ENCODE data around the gene DIRAS1.
"Not testable (repeated sequence)": the region's sequence is repeated elsewhere in the genome, so short reads cannot be mapped to it uniquely, and the experiment has no call there.

Gene DIRAS1

DNA sequence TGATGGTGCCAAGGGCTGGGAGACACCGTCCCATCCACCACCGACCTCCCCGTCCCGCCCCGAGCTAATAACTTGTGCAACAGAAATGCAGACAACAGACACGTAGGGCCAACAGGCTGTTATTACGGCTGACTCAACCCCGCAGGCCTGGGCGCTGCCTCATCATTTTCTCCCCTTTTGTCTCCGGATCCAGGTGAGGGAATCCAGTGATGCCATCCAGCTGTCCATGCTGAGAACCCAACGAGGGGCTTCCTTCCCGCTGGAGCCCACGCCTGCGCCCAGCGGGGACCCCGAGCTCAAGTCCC, 6.4 kb upstream of the DIRAS1 start:
- no peak for DNase-seq (ENCODE audit: low read depth in 2 of 2)

DNA sequence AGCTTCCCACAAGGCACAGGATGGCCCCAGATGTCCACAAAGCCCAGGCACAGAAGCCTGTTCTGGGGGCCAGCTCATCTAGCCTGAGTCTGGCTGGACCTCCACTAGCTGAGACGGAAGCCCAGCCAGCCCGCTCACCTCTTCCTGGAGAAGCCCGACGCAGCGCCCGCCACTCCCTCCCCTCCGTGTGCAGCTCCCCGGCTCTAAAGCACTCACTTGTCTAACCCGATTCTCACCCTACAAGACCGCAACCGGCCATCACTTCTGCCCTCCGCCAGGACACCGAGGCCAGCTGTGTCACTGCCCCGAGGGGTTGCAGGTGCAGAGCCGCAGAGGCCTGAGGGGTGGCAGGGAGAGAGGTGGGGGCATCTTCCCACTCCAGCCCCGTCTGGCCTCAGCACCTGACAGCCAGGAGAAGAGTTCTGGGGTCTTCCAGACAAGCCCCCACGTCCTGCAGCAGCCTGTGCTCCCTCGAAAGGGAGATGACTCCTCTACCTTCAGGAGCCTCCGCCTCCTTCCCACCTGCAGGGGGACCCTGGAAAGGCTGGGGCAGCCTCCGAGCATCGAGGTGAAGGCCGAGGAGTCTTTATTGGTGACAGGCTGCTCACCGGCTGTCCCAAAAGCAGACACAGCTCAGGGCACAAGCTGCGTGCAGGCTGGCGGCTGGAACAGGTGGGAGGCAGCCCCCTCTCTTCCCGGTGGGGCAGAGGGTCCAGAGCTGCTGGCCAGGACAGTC, 5.9 kb upstream of the DIRAS1 start:
- DNase-seq (ENCODE audit: low read depth in 2 of 2), result no peak

DNA sequence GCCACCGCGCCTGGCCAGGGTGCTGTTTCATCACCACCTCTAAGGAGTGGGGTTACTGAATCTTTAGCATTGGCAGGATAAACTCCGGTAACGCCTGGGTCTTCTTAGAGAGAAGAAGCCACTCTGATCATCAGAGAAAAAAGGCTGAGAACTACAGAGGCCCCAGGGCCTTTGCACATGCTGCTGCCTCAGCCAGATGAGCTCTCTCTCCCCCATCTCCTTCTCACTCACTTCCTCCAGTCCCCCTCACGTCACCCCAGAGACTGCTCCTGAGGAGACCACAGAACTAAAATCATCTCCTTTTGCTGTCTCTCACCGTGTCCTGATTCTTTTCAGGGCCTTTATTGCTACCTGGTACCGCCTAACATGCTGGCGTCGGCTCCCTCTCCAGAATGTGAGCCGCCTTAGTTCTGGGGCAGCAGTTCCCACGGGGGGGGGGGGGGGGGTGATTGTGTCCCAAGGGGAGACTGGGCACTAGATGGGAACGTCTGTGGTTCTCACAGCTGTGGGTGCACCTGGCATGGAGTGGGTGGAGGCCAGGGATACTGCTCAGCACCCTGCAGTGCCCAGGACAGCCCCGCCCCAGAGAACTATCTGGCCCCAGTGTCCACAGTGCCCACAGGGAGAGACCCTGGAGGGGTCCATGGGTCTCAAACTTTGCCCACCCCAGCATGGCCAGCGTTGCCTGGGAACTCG, 5.1 kb upstream of the DIRAS1 start:
- DNase-seq (ENCODE audit: low read depth in 2 of 2), result no peak

DNA sequence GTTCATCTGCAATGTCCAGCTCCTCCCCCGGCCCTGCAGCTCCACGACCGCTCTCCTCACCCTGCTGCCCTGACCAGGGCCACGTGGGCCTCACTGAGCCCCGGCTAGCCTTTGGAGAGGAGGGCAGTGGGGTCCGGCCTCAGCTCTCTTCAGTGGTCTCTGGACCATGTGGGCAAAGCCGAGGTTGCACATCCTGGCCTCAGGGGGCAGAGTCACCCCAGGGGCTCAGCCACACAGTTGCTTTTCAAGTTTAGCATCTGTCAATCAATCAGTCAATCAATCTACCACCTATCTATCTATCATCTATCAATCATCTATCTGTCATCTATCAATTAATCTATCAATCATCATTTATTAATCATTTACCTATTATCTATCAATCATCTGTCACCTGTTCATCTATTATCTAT, 3.0 kb upstream of the DIRAS1 start:
- DNase-seq (ENCODE audit: low read depth in 2 of 2), result no peak

DNA sequence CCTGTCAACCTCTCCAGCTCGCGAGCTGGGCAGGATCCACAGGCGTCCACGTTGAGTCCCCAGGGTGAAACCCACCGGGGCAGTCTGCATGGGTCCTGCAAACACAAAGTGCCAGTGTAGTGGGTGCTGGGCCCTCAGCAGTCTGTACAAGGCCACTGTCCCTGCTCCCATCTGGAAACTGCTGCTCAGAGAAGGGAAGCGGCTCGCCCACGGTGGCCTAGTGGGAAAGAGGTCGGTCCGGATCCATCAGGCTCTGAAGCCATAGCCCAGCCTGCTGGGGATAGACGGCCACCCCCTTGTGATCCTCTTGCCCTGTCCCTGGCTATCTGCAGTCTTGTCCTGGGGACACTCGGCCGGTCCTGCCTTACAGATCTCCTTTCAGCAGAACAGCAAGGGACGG, 2.6 kb upstream of the DIRAS1 start:
- no peak for DNase-seq (ENCODE audit: low read depth in 2 of 2)

DNA sequence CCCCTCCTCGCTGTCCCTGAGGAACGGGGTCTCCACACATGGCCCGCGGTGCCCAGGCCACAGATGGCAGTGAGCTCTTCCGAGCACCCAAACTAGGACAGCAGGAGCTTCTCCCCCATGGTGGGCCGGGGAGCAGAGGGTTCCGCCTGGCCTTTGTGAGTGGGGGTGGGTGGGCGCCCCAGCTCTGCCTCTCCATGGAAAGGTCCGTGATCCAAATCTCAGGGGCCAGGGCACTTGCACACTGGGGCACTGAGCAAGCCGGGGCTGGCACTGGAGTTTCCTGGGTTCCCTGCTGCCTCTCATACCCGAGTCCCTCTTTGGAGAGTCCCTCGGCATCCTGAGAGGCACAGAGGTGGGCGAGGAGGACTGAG, 2.2 kb upstream of the DIRAS1 start:
- DNase-seq (ENCODE audit: low read depth in 2 of 2), result no peak

DNA sequence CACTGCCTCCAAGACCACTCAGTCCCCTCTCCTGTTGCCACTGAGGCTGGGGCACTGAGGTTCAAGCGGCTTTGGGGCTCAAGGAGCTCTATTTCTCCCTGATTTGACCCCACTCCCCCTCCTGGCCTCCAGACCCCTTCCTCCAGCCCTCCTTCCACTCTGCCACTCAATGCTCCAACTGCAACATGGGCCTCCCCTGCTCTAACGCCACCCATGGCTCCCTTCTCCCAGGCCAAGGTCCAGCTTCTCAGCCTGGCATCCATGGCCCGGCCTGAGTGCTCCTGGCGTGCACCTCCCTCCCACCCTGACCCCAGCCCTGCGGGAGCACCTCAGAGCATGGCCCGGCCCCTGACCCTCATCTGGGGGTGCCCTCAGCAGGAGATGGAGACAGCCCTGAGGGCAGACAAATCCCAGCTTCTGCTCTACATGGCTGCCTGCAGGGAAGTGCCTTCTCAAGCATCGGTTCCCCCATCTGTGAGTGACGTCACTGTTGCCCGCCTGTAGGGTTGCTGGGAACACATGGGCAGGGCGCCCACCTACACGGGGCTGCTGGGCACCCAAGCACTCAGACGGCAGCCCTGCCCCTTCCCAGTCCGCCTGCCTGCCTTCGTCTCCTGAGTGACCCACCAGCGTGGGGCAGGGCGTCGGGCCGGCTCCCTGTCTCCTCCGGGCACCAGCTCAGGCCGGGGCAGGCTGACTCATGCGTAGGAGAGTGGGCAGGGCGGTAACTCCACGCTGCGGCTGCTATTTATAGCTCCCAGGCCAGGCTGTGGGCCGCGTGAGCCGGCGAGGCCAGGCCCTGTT, 1.6 kb upstream of the DIRAS1 start:
- DNase-seq (ENCODE audit: low read depth in 2 of 2), result no peak

DNA sequence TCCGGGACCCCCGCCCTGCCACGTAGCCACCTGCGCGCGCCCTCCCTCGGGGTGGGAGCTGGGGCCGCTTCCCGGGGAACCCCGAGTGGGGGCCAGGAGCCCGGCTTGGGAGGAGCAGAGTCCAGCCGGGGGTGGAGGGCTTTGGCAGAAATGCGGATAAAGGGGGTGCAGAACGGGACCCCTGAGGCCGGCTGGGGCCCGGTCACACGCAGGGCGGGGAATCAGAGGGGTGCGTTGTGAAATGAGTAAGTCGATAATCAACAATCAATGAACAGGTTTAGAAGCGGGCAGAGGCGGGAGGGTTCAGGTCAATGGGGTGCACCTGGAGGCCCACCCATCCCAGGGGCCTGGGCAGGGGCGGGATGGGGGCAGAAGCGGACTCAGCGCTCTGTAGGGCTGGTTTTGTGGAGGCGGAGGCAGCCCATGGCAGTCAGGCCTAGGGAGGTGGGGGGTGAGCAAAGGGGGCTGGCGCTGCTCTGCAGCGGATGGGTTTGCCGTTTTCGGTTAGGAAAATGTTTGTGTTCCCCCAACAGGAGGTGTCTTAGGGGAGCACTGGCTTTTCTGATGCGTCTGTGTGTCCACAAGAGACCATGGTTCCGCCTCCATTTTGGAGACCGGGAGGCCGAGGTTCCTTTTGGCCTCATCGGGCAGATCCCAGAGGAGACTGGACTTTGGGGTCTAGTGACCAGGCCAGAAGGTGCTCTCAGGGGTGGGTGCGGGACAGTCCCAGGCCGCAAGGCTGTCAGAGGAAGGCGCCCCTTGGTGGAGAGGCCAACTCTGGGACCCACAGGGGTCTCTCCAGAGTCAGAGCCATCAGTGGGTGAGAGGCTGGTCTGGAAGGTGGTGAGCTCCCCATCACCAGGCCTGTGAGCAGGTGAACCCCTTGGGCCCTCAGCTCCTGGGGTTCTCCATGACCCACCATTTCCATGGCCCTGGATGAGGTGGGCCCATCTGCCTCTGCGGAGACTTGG, 683 bp upstream of the DIRAS1 start:
- no peak for DNase-seq (ENCODE audit: low read depth in 2 of 2)

DNA sequence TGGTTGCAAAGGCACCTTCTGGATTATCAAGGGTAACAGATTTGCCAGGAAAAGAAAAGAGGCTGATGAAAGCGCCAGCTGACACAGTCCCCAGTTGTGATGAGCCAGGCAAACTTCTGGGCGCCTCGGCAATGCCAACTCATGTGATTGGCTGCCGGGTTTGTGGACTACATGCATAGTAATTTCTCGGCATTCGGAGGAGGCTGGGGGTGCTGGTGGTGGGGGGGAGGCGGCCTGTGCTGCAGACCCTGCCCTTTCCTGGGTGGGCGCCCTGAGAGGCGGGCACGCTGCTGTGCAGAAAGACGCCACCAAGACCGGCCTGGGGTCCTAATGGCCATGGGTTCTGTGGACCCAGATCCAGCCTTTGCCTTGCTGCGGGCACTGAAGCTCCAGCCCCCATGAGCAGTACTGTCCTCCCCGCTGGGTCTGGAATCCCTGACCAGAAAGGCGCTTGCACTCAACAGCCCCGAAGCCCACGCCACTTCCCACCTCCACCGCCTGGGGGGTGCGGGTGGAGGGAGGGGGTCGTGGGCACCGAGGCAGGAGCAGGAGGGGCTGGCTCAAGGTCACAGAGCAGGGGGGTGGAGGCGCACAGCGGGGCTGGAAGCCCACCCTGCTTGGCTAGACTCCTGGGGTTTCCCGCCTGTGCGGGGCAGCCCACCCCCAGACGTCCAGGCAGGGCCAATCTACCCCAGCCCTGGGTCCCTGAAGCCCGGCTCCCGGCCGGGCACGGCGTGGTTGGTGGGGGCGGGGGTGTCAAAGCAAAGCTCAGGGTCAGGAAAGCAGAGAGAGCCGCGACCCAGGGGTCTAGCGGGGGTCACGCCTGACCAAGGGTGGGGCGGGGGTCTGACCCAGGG, 1.0 kb downstream of the DIRAS1 start:
- no peak for DNase-seq (ENCODE audit: low read depth in 2 of 2)

DNA sequence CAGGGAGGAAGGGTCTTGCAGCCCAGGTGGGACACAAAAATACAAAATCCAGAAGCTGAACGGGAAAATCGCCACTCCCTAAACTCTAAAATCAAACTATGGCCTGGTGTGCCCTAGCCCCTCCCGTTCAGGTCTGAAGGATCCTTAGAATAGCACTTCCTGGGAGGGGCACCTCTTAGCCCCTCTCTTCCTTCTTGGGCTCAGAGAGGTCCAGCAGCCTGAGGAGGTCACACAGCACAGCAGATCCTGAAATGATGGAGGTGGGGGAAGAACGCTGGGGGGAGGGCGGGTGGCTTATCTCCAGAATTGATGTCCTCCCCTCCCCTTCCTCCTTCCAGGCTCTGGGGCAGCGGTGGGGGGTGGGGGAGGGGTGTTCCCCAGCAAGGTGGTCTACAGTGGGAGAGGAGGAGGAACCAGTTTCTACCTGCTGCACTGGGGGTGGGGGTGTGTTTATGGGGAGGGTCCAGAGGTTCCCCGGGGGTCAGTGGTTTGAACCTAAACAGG, 1.9 kb downstream of the DIRAS1 start:
- no peak for DNase-seq (ENCODE audit: low read depth in 2 of 2)

DNA sequence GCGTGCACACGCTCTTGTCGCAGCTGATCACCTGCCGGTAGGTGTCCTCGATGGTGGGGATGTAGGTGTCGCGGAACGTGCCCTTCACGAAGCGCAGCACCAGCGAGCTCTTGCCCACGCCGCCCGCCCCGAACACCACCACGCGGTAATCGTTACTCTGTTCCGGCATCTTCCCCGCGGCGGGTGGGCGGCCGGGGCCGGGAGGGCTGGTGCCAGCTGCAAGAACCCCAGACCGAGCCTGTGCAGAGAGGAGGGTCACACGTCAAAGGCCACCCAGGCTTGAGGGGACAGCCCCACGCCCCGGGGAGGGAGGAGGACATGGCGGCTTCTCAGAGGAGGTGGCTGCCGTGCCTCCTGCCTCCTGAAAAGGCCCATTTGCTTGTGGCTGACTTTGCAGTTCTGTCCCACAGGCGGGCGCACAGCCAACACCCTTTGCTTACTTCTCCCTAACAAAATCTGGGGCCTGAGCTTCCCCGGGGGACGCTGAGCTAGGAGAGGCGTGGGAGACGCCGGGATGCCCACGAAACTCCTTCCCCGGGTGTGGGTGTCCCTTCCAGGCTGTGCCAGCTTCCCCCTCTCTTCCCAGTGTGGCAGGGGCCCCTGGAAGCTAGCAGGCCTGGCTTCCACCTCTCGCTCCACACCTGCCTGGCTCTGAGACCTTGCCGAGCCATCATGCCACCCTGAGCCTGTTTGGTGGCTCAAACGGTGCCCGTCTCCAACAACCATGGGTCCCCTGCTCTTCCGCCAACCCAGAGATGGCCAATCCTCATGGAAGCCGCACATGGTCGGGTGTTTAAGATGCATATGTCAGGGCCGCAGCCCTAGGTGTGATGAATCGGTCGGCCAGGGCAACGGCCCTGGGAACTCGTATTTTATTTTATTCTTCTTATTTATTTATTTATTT, 3.3 kb downstream of the DIRAS1 start:
- no peak for DNase-seq (ENCODE audit: low read depth in 2 of 2)

DNA sequence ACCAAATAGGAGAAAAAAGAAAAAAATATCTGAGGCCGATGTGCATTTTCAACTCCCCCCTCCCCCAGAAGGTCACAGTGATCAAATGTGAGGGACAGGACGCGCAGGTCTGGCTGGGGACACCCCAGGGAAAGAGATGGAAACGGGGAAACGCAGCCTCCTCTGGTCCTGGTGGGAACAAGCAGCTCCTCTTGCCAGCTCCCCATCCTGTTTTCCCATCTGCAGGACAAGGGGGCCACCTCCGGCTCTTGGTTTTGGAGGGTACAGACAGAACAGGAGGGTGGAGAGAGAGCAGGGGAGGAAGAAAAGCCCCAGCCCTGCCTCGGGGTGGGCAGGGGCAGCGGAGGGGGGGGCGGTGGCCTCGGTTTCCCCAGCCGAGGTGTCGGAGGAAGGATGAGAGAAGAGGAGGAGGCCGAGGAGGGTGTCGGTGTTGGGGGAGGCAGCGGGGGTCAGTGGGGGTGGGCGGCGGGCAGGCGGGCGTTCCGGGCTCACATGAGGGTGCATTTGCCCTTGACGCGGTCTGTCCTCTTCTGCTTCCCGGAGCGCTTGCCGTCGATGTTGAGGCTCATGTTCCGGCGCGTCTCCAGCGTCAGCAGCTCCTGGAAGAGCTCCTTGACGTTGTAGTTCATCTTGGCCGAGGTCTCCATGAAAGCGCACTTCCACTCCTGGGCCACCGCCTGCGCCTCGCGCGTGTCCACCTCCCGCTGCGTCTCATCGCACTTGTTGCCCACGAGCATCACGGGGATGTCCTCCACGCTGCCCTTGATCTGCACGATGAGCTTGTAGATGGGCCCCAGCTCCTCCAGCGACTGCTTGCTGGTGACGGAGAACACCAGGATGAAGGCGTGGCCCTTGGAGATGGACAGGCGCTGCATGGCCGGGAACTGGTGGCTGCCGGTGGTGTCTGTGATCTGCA, 4.2 kb downstream of the DIRAS1 start:
- no peak for DNase-seq (ENCODE audit: low read depth in 2 of 2)

DNA sequence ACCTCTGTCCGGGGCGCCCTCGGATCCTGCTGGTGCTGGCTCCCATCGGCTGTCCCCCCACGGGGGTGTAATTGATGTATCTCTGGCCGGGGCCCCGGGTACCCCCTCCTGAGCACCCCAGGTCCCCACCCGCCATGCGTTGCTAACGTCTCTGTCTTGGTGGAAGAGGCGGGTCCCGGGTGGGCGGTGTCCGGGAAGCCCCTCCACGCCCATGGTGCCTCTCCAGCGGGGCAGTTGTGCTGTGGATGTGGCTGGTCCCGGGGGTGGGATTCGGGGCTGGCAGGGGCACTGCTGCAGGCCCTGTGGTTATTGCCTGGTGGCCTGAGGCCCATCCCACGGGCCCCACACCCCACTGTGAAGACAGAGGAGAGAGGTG, 4.9 kb downstream of the DIRAS1 start:
- no peak for DNase-seq (ENCODE audit: low read depth in 2 of 2)

DNA sequence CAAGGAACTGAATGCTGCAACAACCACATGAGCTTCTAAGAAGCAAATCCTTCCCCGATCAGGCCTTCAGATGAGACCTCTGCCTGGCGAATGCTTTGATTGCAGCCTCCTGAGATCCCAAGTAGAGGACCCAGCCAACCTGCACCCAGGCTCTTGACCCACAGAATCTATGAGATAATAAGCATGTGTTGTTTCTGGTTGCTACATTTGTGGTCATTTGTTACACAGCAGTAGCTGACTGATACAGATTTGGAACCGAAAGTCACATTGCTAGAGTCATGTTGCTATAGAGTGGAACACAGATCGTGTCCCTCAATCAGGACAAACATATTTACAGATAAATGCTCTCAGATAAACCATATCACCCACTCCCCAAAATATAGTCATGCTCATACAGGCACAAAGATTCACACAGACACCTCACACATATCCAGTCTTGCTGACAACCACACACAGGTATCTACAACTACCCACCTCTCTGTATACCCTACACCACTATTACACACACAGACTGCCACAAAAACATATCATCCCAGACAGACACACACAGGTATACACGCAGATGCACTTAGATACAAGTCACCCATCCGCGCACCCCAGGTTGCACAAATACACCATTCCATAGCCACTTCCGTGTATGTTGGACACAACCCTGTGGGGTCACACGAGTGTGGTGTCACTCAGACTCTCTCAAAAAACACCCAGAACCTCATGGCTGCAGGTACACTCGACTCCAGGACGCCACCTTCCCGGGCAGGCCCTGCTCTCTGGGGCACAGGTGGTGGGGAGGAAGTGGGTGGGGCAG, 5.5 kb downstream of the DIRAS1 start:
- no peak for DNase-seq (ENCODE audit: low read depth in 2 of 2)

DNA sequence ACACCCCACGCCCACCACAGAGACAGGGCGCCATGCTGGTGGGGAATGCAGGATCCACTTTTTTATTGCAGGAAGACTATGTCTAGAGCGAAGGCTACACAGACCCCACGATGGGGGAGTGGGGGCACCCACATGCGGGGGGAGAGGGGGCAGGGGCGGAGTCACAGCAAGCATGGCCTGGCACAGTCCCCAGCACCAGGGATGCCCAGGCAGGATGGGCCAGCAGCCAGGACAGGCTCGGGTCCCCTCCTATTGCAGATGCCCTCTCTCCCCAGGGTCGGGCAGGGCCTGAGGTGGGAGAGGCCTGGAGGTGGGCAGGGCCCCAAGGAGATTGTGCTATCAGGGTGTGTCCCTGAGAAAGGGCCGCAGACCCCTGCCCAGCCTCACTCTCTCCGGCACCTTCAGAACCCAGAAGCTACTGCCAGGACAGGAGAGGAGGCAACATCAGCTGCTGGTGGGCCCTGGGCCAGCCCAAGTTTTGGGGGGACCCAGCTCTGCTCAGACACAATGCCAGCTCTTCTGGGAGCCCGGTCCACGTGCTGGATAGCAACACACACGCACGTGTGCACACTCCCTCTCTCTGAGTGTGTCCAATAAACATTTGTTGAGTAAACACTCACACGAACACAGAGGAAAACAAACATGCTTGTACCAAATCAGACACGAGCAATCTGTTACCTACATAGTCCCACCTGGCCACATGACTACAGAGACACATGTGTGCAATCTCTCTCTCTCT, 6.5 kb downstream of the DIRAS1 start:
- DNase-seq (ENCODE audit: low read depth in 2 of 2), result no peak

DNA sequence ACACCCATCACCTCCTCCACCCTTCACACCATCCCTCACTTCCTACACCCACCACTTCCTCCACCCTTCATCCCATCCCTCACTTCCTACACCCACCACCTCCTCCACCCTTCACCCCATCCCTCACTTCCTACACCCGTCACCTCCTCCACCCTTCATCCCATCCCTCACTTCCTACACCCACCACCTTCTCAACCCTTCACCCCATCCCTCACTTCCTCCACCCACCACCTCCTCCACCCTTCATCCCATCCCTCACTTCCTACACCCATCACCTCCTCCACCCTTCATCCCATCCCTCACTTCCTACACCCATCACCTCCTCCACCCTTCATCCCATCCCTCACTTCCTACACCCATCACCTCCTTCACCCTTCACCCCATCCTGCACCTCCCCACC, 7.1 kb downstream of the DIRAS1 start:
- not testable (repeated sequence) for DNase-seq (ENCODE audit: low read depth in 2 of 2)

DNA sequence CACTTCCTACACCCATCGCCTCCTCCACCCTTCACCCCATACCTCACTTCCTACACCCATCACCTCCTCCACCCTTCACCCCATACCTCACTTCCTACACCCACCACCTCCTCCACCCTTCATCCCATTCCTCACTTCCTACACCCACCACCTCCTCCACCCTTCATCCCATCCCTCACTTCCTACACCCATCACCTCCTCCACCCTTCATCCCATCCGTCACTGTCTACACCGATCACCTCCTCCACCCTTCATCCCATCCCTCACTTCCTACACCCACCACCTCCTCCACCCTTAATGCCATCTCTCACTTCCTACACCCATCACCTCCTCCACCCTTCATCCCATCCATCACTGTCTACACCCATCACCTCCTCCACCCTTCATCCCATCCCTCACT, 8.0 kb downstream of the DIRAS1 start:
- DNase-seq (ENCODE audit: low read depth in 2 of 2), result not testable (repeated sequence)
